Erythroblast (primary cell): ENCODE results near the gene SMTNL2.

Source experiments
- DNase-seq, 2 experiments: peaks; one replicate each; lab custom pipeline; 2025; lab: John Stamatoyannopoulos, UW
- GATA1 ChIP-seq: IDR thresholded peaks from 2 replicates; pipeline ENCODE4 v1.6.1; 2011; ENCODE audit warnings: low read depth, mild to moderate bottlenecking, control low read depth, low read length, moderate library complexity
- POLR2A ChIP-seq: IDR thresholded peaks from 2 replicates; pipeline ENCODE4 v1.6.1; 2011; ENCODE audit warnings: mild to moderate bottlenecking, low read length

The SMTNL2 gene

GRCh38 chr17:4551141-4551540 is 33.2 kb upstream of the SMTNL2 start:
- TF ChIP-seq POLR2A (no peak), GATA1 (no peak)
- DNase-seq, result peak in 1 of 2 experiments; percentile 18

- TF ChIP-seq POLR2A (no peak), GATA1 (no peak)
- DNase-seq, result no peak
Observed at GRCh38 chr17:4551796-4552525, 32.4 kb upstream of the SMTNL2 start.

- TF ChIP-seq GATA1, result no peak
- no peak for TF ChIP-seq POLR2A
- no peak for DNase-seq
Observed at GRCh38 chr17:4553669-4554068, 30.7 kb upstream of the SMTNL2 start.

- DNase-seq, result peak in 1 of 2 experiments; percentile 36
- TF ChIP-seq POLR2A (no peak), GATA1 (no peak)
Observed at GRCh38 chr17:4554441-4554996, 29.8 kb upstream of the SMTNL2 start.

GRCh38 chr17:4554997-4555799 is 29.1 kb upstream of the SMTNL2 start, which contains the start of gene MYBBP1A:
TSS of gene MYBBP1A (minus strand) at chr17:4555384. CDS start at chr17:4555324, 60 bp downstream.
- TF ChIP-seq GATA1 (no peak), POLR2A (peak; percentile 84)

GRCh38 chr17:4555873-4556759 is 28.2 kb upstream of the SMTNL2 start:
- DNase-seq, result no peak
- TF ChIP-seq GATA1 (no peak), POLR2A (no peak)

More at GRCh38 chr17:4554997-4555799, 29.1 kb upstream of the SMTNL2 start, which contains the start of gene MYBBP1A:
- DNase-seq, result peak; percentile 95 to 97

- TF ChIP-seq POLR2A (no peak), GATA1 (no peak)
- DNase-seq, result no peak
Observed at GRCh38 chr17:4556996-4557395, 27.3 kb upstream of the SMTNL2 start.

- no peak for DNase-seq
- TF ChIP-seq GATA1 (no peak), POLR2A (no peak)
Observed at GRCh38 chr17:4557626-4558346, 26.5 kb upstream of the SMTNL2 start.

GRCh38 chr17:4558347-4558971 is 25.9 kb upstream of the SMTNL2 start:
- TF ChIP-seq GATA1 (no peak), POLR2A (no peak)
- no peak for DNase-seq

- TF ChIP-seq GATA1 (no peak), POLR2A (no peak)
- DNase-seq, result no peak
Observed at GRCh38 chr17:4559139-4559791, 25.1 kb upstream of the SMTNL2 start.

- no peak for TF ChIP-seq GATA1
- TF ChIP-seq POLR2A, result no peak
- no peak for DNase-seq
Observed at GRCh38 chr17:4559966-4560365, 24.4 kb upstream of the SMTNL2 start.
